NCI-H146 (cell line): Measurements from ENCODE around the gene PGM1.
"Not testable (repeated sequence)": the region's sequence is repeated elsewhere in the genome, so short reads cannot be mapped to it uniquely, and the experiment has no call there.

Source experiments
- DNase-seq: peaks from one replicate; lab custom pipeline; 2025; lab: John Stamatoyannopoulos, UW

PGM1 gene

GRCh38 chr1:63593303-63593885 lies at the start of gene PGM1:
Gene PGM1 (plus strand): TSS chr1:63593411. CDS start chr1:63593489, 78 bp downstream.
- peak; percentile 85 for DNase-seq

GRCh38 chr1:63545780-63546179 lies 47.4 kb upstream of the PGM1 start:
- DNase-seq = no peak

- DNase-seq = no peak
Measured at GRCh38 chr1:63547621-63548294, 45.5 kb upstream of the PGM1 start.

- no peak for DNase-seq
Measured at GRCh38 chr1:63548303-63548702, 44.9 kb upstream of the PGM1 start.

GRCh38 chr1:63548877-63549276 lies 44.3 kb upstream of the PGM1 start:
- DNase-seq = no peak

GRCh38 chr1:63555480-63555879 lies 37.7 kb upstream of the PGM1 start:
- no peak for DNase-seq

GRCh38 chr1:63557365-63557987 lies 35.7 kb upstream of the PGM1 start:
- no peak for DNase-seq

GRCh38 chr1:63559357-63559756 lies 33.9 kb upstream of the PGM1 start:
- DNase-seq = no peak

GRCh38 chr1:63563745-63564144 lies 29.5 kb upstream of the PGM1 start:
- no peak for DNase-seq

GRCh38 chr1:63569068-63569467 lies 24.1 kb upstream of the PGM1 start:
- no peak for DNase-seq

GRCh38 chr1:63569640-63570316 lies 23.4 kb upstream of the PGM1 start:
- no peak for DNase-seq

GRCh38 chr1:63572686-63573085 lies 20.5 kb upstream of the PGM1 start:
- not testable (repeated sequence) for DNase-seq

- not testable (repeated sequence) for DNase-seq
Measured at GRCh38 chr1:63574203-63574796, 18.9 kb upstream of the PGM1 start.

- peak; percentile 3 for DNase-seq
Measured at GRCh38 chr1:63575340-63575826, 17.8 kb upstream of the PGM1 start.

GRCh38 chr1:63586326-63586725 lies 6.9 kb upstream of the PGM1 start:
- DNase-seq = not testable (repeated sequence)

GRCh38 chr1:63590166-63590560 lies 3.0 kb upstream of the PGM1 start:
- DNase-seq = no peak

- no peak for DNase-seq
Measured at GRCh38 chr1:63592536-63593302, 492 bp upstream of the PGM1 start.

GRCh38 chr1:63593886-63594605 lies 835 bp downstream of the PGM1 start:
- DNase-seq = peak; percentile 72

- DNase-seq = no peak
Measured at GRCh38 chr1:63595435-63595834, 2.2 kb downstream of the PGM1 start.

- DNase-seq = no peak
Measured at GRCh38 chr1:63599799-63600198, 6.6 kb downstream of the PGM1 start.

GRCh38 chr1:63600248-63600647 lies 7.0 kb downstream of the PGM1 start:
- DNase-seq = no peak
